Testis (tissue), 2 donors: Measurements from ENCODE around the gene ARL4D.

ENCODE experiments used
- CTCF ChIP-seq, 3 experiments: fragments of 450-650 bp in 2 of 3; fragments of 200-600 bp in 1 of 3; sonication (generic) in 1 of 3; IDR thresholded peaks; one replicate each; pipeline ENCODE4 v1.5.1; 2016 to 2019; ENCODE audit warnings: antibody characterized with exemption in 3 of 3, mild to moderate bottlenecking in 2 of 3, moderate library complexity in 1 of 3
- POLR2A ChIP-seq: fragments of 450-650 bp; IDR thresholded peaks from one replicate; pipeline ENCODE4 v1.6.1; 2017; ENCODE audit warnings: antibody characterized with exemption, mild to moderate bottlenecking, moderate library complexity

- TF ChIP-seq CTCF (IDR thresholded peaks at IDR 0.05), result no peak
- TF ChIP-seq POLR2A, result no peak
Measured at GRCh38 chr17:43380307-43380706, 18.5 kb upstream of the ARL4D start.
